ENCODE results near the gene DUS1L. TPM values are rescaled to one million over a fixed set of nuclear protein-coding genes. Genes with fewer than 3 reads are reported as not detected.

Gene DUS1L
- total and polyA plus RNA-seq, 2 donors (not counting 1 experiment from before 2014, with no cell fraction given): 109 to 241 TPM

- Histone ChIP-seq H3K27ac (ENCODE audit: low read length in 2 of 2) (no peak overlapping the region), H3K36me3 (replicated peaks in 1 of 2; ENCODE audit: control extremely low read depth in 1 of 2, control insufficient read depth in 1 of 2, extremely low read depth in 1 of 2, insufficient read depth in 2 of 2, low read length in 1 of 2) (peaks cover 0 to 15% of the 10 kb centered on the region in 2 experiments), H3K4me3 (ENCODE audit: control extremely low read depth in 1 of 5, extremely low read depth in 1 of 5, insufficient read depth in 1 of 5, low read depth in 2 of 5, low read length in 4 of 5) (no peak overlapping the region), H3K27me3 (replicated peaks in 1 of 4; ENCODE audit: control extremely low read depth in 1 of 4, control insufficient read depth in 3 of 4, insufficient read depth in 4 of 4, low read length in 3 of 4) (no peaks in the 10 kb centered on the region), H4K20me1 (ENCODE audit: control insufficient read depth, insufficient read depth, low read length, poor library complexity, severe bottlenecking) (no peaks in the 10 kb centered on the region), H2AFZ (ENCODE audit: insufficient read depth, low read depth, low read length, poor library complexity, severe bottlenecking) (no peak overlapping the region), H3K79me2 (ENCODE audit: control insufficient read depth, insufficient read depth, low read length) (no peaks in the 10 kb centered on the region), H3K9ac (ENCODE audit: low read length) (no peak overlapping the region), H3K9me3 (ENCODE audit: control extremely low read depth in 1 of 3, control insufficient read depth in 2 of 3, insufficient read depth in 1 of 3, low read length in 2 of 3) (no peaks in the 10 kb centered on the region), H3K4me1 (ENCODE audit: control insufficient read depth in 2 of 2, insufficient read depth in 2 of 2, low read length in 2 of 2) (no peaks in the 10 kb centered on the region), H3K4me2 (replicated peaks; ENCODE audit: low read depth, low read length, poor library complexity, severe bottlenecking) (no peak overlapping the region)
- intact Hi-C loops (cut with micrococcal nuclease): no loop called here
- no peaks in the 10 kb centered on the region for H3K27me3 Mint-ChIP-seq
- CTCF ChIA-PET: no interaction called here
- H3K27ac Mint-ChIP-seq: no peak overlapping the region
- H3K4me1 Mint-ChIP-seq: no peaks in the 10 kb centered on the region
- no peak for DNase-seq
- WGBS (ENCODE audit: insufficient coverage): 93% methylated on average over 17 of the region's 21 CpGs
- no peak overlapping the region for H3K4me3 Mint-ChIP-seq
- ATAC-seq (ENCODE audit: low read depth): no peak
- no peak for TF ChIP-seq EZH2 (IDR thresholded peaks at IDR 0.05; ENCODE audit: borderline replicate concordance, insufficient read depth, low read depth, low read length, poor library complexity, severe bottlenecking)
- TF ChIP-seq CTCF (IDR thresholded peaks at IDR 0.05): no peak
- H3K9me3 Mint-ChIP-seq (ENCODE audit: insufficient read depth): no peaks in the 10 kb centered on the region
- POLR2A ChIA-PET: no interaction called here
Measured at GRCh38 chr17:82076785-82077591, 11.4 kb upstream of the DUS1L start.

DNA sequence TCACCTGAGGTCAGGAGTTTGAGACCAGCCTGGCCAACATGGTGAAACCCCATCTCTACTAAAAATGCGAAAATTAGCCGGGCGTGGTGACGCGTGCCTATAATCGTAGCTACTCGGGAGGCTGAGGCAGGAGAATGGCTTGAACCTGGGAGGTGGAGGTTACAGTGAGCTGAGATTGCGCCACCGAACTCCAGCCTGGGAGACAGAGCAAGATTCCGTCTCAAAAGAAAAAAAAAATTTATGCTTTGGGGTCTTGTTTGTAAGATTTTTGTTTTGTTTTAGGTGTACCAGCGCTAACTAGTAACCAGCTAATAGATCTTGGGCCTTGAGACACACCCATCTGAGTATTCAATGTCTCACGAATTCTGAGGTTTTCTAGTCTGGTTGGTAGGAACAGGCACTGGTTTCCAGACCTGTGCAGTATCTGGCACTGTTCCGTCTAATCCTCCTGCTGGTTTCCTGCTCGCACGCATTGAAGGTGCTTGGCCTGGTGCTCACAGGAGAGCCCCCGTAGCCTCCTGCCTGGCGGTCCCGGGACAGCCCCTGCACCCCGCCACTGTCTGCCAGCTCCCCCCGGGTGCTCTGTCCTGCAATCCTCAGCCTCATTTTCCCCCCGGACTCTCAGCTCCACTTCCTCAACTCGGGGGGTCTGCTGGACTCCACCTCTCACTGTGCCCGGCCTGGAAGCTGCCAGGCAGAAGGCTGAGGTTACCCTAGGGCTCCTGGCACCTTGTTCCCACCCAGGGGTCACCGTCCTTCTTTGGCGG lies 10.6 kb upstream of the DUS1L start:
- ChIA-PET CTCF (interaction anchor here (0.6 kb wide), 1 partner anchor 140 kb away, joined by 3 read pairs; no protein-coding TSS in a partner anchor), POLR2A (no interaction called here)
- H3K4me1 ChIP-seq (ENCODE audit: control insufficient read depth in 2 of 2, insufficient read depth in 2 of 2, low read length in 2 of 2): no peaks in the 10 kb centered on the region
- WGBS (ENCODE audit: insufficient coverage): 76% methylated on average over 24 of the region's 25 CpGs
- Mint-ChIP-seq H3K9me3 (ENCODE audit: insufficient read depth) (no peaks in the 10 kb centered on the region), H3K27ac (no peak overlapping the region), H3K27me3 (no peaks in the 10 kb centered on the region), H3K4me3 (no peak overlapping the region), H3K4me1 (no peaks in the 10 kb centered on the region)
- no peaks in the 10 kb centered on the region for H4K20me1 ChIP-seq (ENCODE audit: control insufficient read depth, insufficient read depth, low read length, poor library complexity, severe bottlenecking)
- ATAC-seq (ENCODE audit: low read depth): no peak
- no peak for DNase-seq
- no peaks in the 10 kb centered on the region for H3K27me3 ChIP-seq (replicated peaks in 1 of 4; ENCODE audit: control extremely low read depth in 1 of 4, control insufficient read depth in 3 of 4, insufficient read depth in 4 of 4, low read length in 3 of 4)
- no peak for TF ChIP-seq EZH2 (IDR thresholded peaks at IDR 0.05; ENCODE audit: borderline replicate concordance, insufficient read depth, low read depth, low read length, poor library complexity, severe bottlenecking)
- TF ChIP-seq CTCF (IDR thresholded peaks at IDR 0.05): no peak
- no peaks in the 10 kb centered on the region for H3K79me2 ChIP-seq (ENCODE audit: control insufficient read depth, insufficient read depth, low read length)
- no peak overlapping the region for H3K4me3 ChIP-seq (ENCODE audit: control extremely low read depth in 1 of 5, extremely low read depth in 1 of 5, insufficient read depth in 1 of 5, low read depth in 2 of 5, low read length in 4 of 5)
- intact Hi-C loops (cut with micrococcal nuclease): no loop called here
- H3K4me2 ChIP-seq (replicated peaks; ENCODE audit: low read depth, low read length, poor library complexity, severe bottlenecking): no peak overlapping the region
- no peaks in the 10 kb centered on the region for H3K9me3 ChIP-seq (ENCODE audit: control extremely low read depth in 1 of 3, control insufficient read depth in 2 of 3, insufficient read depth in 1 of 3, low read length in 2 of 3)
- H3K36me3 ChIP-seq (replicated peaks in 1 of 2; ENCODE audit: control extremely low read depth in 1 of 2, control insufficient read depth in 1 of 2, extremely low read depth in 1 of 2, insufficient read depth in 2 of 2, low read length in 1 of 2): peaks cover 0 to 12% of the 10 kb centered on the region in 2 experiments
- H2AFZ ChIP-seq (ENCODE audit: insufficient read depth, low read depth, low read length, poor library complexity, severe bottlenecking): no peak overlapping the region
- no peak overlapping the region for H3K9ac ChIP-seq (ENCODE audit: low read length)
- H3K27ac ChIP-seq (ENCODE audit: low read length in 2 of 2): no peak overlapping the region
